T-helper 2 cell treated with Interferon-gamma antibody and Interleukin-4, amounts not matched to agents 100 ng/mL and 5 ng/mL, for 36 hours (primary cell): ENCODE data around the gene RPS6KB1. TPM values are rescaled to one million over a fixed set of nuclear protein-coding genes. Genes with fewer than 3 reads are reported as not detected.
"Not testable (repeated sequence)": the region's sequence is repeated elsewhere in the genome, so short reads cannot be mapped to it uniquely, and the experiment has no call there.

ENCODE experiments used
- intact Hi-C: fragments of 100-400 bp; cut with micrococcal nuclease; formaldehyde crosslinking; loops from one replicate; pipeline ENCODE4 v1.15.1; 2023
- total RNA-seq: library from RNA; stranded (reverse); gene quantifications from 2 replicates; pipeline ENCODE4 v1.2.3, GENCODE V29; 2022

Gene RPS6KB1
- total RNA-seq, 1 donor from 2014 or later: 59.4 TPM

GRCh38 chr17:59933317-59933716 lies 40.4 kb downstream of the RPS6KB1 start:
- intact Hi-C loops: not testable (repeated sequence)

GRCh38 chr17:59940697-59941096 lies 47.8 kb downstream of the RPS6KB1 start:
- intact Hi-C loops: not testable (repeated sequence)

GRCh38 chr17:59941131-59941530 lies 48.2 kb downstream of the RPS6KB1 start:
- intact Hi-C loops: no loop called here

- intact Hi-C loops: not testable (repeated sequence)
Observed at GRCh38 chr17:59946433-59946832, 53.5 kb downstream of the RPS6KB1 start.

GRCh38 chr17:59947310-59947709 lies 54.4 kb downstream of the RPS6KB1 start:
- intact Hi-C loops: not testable (repeated sequence)

- intact Hi-C loops: no loop called here
Observed at GRCh38 chr17:59950049-59950448, 57.1 kb downstream of the RPS6KB1 start.

GRCh38 chr17:59954856-59955255 lies 61.9 kb downstream of the RPS6KB1 start:
- intact Hi-C loops: no loop called here

GRCh38 chr17:59959574-59959973 lies 66.7 kb downstream of the RPS6KB1 start:
- intact Hi-C loops: not testable (repeated sequence)

GRCh38 chr17:59962739-59963318 lies 69.9 kb downstream of the RPS6KB1 start:
- intact Hi-C loops: loop anchor here (5.0 to 10.0 kb wide), 2 partner anchors 68 to 216 kb away; partner anchors contain the start of genes RPS6KB1 and TUBD1

- intact Hi-C loops: loop anchor here (5.0 to 10.0 kb wide), 2 partner anchors 69 to 217 kb away; partner anchors contain the start of genes RPS6KB1 and TUBD1
Observed at GRCh38 chr17:59963738-59964481, 71.0 kb downstream of the RPS6KB1 start.

- intact Hi-C loops: loop anchor here (5.0 to 10.0 kb wide), 2 partner anchors 70 to 217 kb away; partner anchors contain the start of genes RPS6KB1 and TUBD1
Observed at GRCh38 chr17:59964482-59965328, 71.8 kb downstream of the RPS6KB1 start, which contains the start of gene RNFT1. TSS of gene RNFT1 (minus strand) at chr17:59964740. CDS start at chr17:59964663, 77 bp downstream.

GRCh38 chr17:59971771-59972170 lies 78.8 kb downstream of the RPS6KB1 start:
- intact Hi-C loops: not testable (repeated sequence)

GRCh38 chr17:59972778-59973177 lies 79.9 kb downstream of the RPS6KB1 start:
- intact Hi-C loops: no loop called here

GRCh38 chr17:59973483-59973882 lies 80.6 kb downstream of the RPS6KB1 start:
- intact Hi-C loops: not testable (repeated sequence)

GRCh38 chr17:59975166-59975565 lies 82.2 kb downstream of the RPS6KB1 start:
- intact Hi-C loops: not testable (repeated sequence)

- intact Hi-C loops: not testable (repeated sequence)
Observed at GRCh38 chr17:59996608-59997007, 103.7 kb downstream of the RPS6KB1 start.

Other genes with a start within 250 kb of the RPS6KB1 start
- gene PTRH2, start 185.7 kb upstream of the RPS6KB1 start, total RNA-seq: 26.0 and 27.4 TPM in 2 replicates
- 312 and 320 TPM in 2 replicates for gene VMP1, start 185.5 kb upstream of the RPS6KB1 start, total RNA-seq
- 11.4 and 12.1 TPM in 2 replicates for gene TUBD1, start 178 bp upstream of the RPS6KB1 start, total RNA-seq
- 18.4 and 20.8 TPM in 2 replicates for gene RNFT1, start 71.6 kb downstream of the RPS6KB1 start, total RNA-seq
- gene HEATR6, start 185.8 kb downstream of the RPS6KB1 start, total RNA-seq: 26.3 and 28.1 TPM in 2 replicates